GM19395 (cell line): Measurements from ENCODE around the gene ITGB6.

ENCODE experiments used
- ATAC-seq: cut with Tn5 transposase; IDR thresholded peaks from one replicate; pipeline ENCODE4 v1.9.1; 2021; ENCODE audit warnings: mild to moderate bottlenecking, moderate library complexity; ENCODE audit not compliant: unreplicated experiment

Gene ITGB6

GRCh38 chr2:160054984-160055725, 144.9 kb downstream of the ITGB6 start:
- ATAC-seq: no peak

DNA sequence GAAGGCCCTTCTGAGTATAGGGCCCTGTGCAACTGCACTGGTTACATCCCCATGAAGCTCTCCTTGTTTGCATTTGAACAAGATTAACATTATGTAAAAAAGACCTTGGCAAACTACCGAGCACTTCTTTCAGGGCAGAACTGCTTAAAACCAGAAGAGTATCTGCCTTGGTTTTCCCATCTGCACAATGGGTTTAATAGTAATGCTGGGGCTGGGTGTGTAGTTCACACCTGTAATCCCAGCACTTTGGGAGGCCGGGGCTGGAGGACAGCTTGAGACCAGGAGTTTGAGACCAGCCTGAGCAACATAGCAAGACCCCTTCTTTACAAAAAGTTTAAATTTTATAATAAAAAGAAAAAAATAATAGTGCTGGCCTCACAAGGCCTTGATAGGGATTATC, 146.1 kb downstream of the ITGB6 start:
- no peak for ATAC-seq

- ATAC-seq: no peak
Observed at GRCh38 chr2:160052531-160052930, 147.5 kb downstream of the ITGB6 start.

DNA sequence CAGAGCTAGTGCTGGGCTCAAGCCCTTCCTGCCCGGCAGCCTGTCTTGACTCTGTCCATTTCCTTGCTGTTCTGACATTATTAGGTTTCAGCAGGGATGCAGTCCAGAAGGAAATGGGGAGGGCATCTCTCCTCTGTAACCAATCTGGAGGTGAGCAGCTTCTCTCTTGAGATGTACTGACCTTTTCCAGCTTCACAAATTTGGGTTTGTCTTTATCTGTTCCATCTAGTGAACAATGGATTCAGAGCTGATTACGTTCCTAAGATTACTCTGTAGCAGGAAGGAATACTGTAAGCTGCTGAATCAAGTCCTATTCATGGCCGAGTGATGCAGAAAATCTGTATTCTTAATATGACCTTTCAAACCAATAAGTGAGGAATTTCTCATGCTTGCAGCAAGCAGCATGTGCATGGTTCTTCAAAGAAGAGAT, 148.7 kb downstream of the ITGB6 start:
- no peak for ATAC-seq

DNA sequence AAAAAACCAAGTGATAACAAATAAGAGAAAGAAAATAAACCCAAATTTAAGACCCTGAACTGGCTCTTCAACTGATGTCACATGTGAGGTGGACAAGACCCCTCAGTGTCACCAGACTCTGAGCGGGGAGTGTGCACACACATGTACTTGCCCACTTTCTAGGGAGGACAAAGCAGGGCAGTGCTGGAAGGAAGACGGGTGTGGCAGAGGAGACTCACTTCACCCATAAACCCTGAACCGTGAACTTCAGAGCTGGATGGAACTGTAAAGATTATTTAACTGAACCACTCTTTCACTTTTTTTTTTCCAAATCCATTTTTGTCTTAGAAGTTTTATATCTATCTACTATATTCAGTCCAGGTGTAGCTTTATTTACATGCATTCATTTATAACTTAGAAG, 149.9 kb downstream of the ITGB6 start:
- no peak for ATAC-seq
